Measurements from ENCODE around the gene PEX6. TPM values are rescaled to one million over a fixed set of nuclear protein-coding genes. Genes with fewer than 3 reads are reported as not detected.

Gene PEX6
- total and polyA plus RNA-seq, 2 experiments from 2014 or later: 6.5 to 25.1 TPM

GRCh38 chr6:43021270-43022047 lies 42.5 kb upstream of the PEX6 start, which contains the start of gene RRP36 (continued):
- TF ChIP-seq EZH2 (IDR thresholded peaks at IDR 0.05; ENCODE audit: low read depth, unreplicated experiment) (no peak), NANOG (IDR thresholded peaks at IDR 0.05; ENCODE audit: borderline replicate concordance) (no peak), CTCF (conservative IDR thresholded peaks at IDR 0.05; ENCODE audit: low read depth in 2 of 2) (no peak), REST (IDR thresholded peaks at IDR 0.05; ENCODE audit: unreplicated experiment) (no peak), ZNF114 (CRISPR knock-in tag; IDR thresholded peaks at IDR 0.05) (no peak), ZNF331 (CRISPR knock-in tag; IDR thresholded peaks at IDR 0.05; ENCODE audit: low read depth) (no peak), EZH2phosphoT487 (IDR thresholded peaks at IDR 0.05; ENCODE audit: unreplicated experiment) (no peak)

GRCh38 chr6:43020847-43021246 lies 41.9 kb upstream of the PEX6 start:
- Histone ChIP-seq H3K27me3 (ENCODE audit: insufficient read depth) (no peaks in the 10 kb centered on the region), H3K4me3 (peak overlapping the region; percentile 100), H3K79me2 (replicated peaks; ENCODE audit: insufficient read depth) (peaks cover 44% of the 10 kb centered on the region), H4K20me1 (replicated peaks; ENCODE audit: insufficient read depth) (peaks cover 14% of the 10 kb centered on the region), H3F3A (replicated peaks; ENCODE audit: low read depth) (peaks cover 24% of the 10 kb centered on the region), H3K36me3 (ENCODE audit: insufficient read depth) (peaks cover 28% of the 10 kb centered on the region), H3K4me2 (peak overlapping the region; percentile 83), H3K27ac (ENCODE audit: low read depth) (peak overlapping the region; percentile 90), H3K9me2 (ENCODE audit: insufficient read depth) (no peaks in the 10 kb centered on the region), H2AFZ (no peak overlapping the region), H3K4me1 (ENCODE audit: insufficient read depth) (0 out of 2 replicates have a peak, but pooled peaks cover 7% of the 10 kb centered on the region)
- H3K36me3 Mint-ChIP-seq (ENCODE audit: low read depth): peaks cover 71% of the 10 kb centered on the region
- peaks cover 13% of the 10 kb centered on the region for H3K4me1 Mint-ChIP-seq
- peak overlapping the region; percentile 91 for H3K27ac Mint-ChIP-seq
- peak overlapping the region; percentile 100 for H3K4me3 Mint-ChIP-seq
- no peaks in the 10 kb centered on the region; the same call in 1 of the 3 replicates for H3K9me3 Mint-ChIP-seq
- DNase-seq (ENCODE audit: low spot score): peak; percentile 74
- peaks cover 7% of the 10 kb centered on the region for H3K27me3 Mint-ChIP-seq (ENCODE audit: insufficient read depth, low read depth, poor library complexity)
- TF ChIP-seq EZH2 (IDR thresholded peaks at IDR 0.05; ENCODE audit: low read depth, unreplicated experiment) (no peak), EZH2phosphoT487 (IDR thresholded peaks at IDR 0.05; ENCODE audit: unreplicated experiment) (no peak), STAT1 (IDR thresholded peaks at IDR 0.05; ENCODE audit: unreplicated experiment) (no peak)
- ATAC-seq: peak; percentile 80

All from GM23338 (cell line).